ENCODE measurements around the gene HPS5. TPM values are rescaled to one million over a fixed set of nuclear protein-coding genes. Genes with fewer than 3 reads are reported as not detected.
A peak's percentile ranks its signal among the peaks of the same experiment; 100 is the strongest.
"Not testable (repeated sequence)": the region's sequence is repeated elsewhere in the genome, so short reads cannot be mapped to it uniquely, and the experiment has no call there.

Gene HPS5
- total RNA-seq = 13.5 TPM

GRCh38 chr11:18321969-18322711 is at the start of gene HPS5, which contains the start of gene GTF2H1:
Gene HPS5 (minus strand): TSS chr11:18322140. CDS start chr11:18317858, 4,282 bp downstream.
Gene GTF2H1 (plus strand): TSS chr11:18322567. CDS start chr11:18333075, 10,508 bp downstream.
- peak; percentile 97 for DNase-seq (ENCODE audit: low spot score)

- DNase-seq (ENCODE audit: low spot score) = no peak
Measured at GRCh38 chr11:18371279-18371678, 49.3 kb upstream of the HPS5 start.

GRCh38 chr11:18369398-18369797 is 47.5 kb upstream of the HPS5 start:
- no peak for DNase-seq (ENCODE audit: low spot score)

- DNase-seq (ENCODE audit: low spot score) = no peak
Measured at GRCh38 chr11:18368221-18368620, 46.3 kb upstream of the HPS5 start.

- no peak for DNase-seq (ENCODE audit: low spot score)
Measured at GRCh38 chr11:18367431-18367830, 45.5 kb upstream of the HPS5 start.

GRCh38 chr11:18366286-18366685 is 44.3 kb upstream of the HPS5 start:
- DNase-seq (ENCODE audit: low spot score) = no peak

- DNase-seq (ENCODE audit: low spot score) = no peak
Measured at GRCh38 chr11:18365741-18366140, 43.8 kb upstream of the HPS5 start.

- DNase-seq (ENCODE audit: low spot score) = no peak
Measured at GRCh38 chr11:18364495-18365073, 42.6 kb upstream of the HPS5 start.

- no peak for DNase-seq (ENCODE audit: low spot score)
Measured at GRCh38 chr11:18361154-18361553, 39.2 kb upstream of the HPS5 start.

- DNase-seq (ENCODE audit: low spot score) = no peak
Measured at GRCh38 chr11:18358646-18359045, 36.7 kb upstream of the HPS5 start.

- DNase-seq (ENCODE audit: low spot score) = no peak
Measured at GRCh38 chr11:18352581-18352980, 30.6 kb upstream of the HPS5 start.

GRCh38 chr11:18347471-18348125 is 25.7 kb upstream of the HPS5 start:
- DNase-seq (ENCODE audit: low spot score) = no peak

GRCh38 chr11:18332891-18333290 is 11.0 kb upstream of the HPS5 start:
- no peak for DNase-seq (ENCODE audit: low spot score)

GRCh38 chr11:18332302-18332701 is 10.4 kb upstream of the HPS5 start:
- no peak for DNase-seq (ENCODE audit: low spot score)

GRCh38 chr11:18330921-18331320 is 9.0 kb upstream of the HPS5 start:
- DNase-seq (ENCODE audit: low spot score) = no peak

GRCh38 chr11:18329196-18329870 is 7.4 kb upstream of the HPS5 start:
- no peak for DNase-seq (ENCODE audit: low spot score)

GRCh38 chr11:18324381-18324780 is 2.4 kb upstream of the HPS5 start:
- DNase-seq (ENCODE audit: low spot score) = no peak

- DNase-seq (ENCODE audit: low spot score) = not testable (repeated sequence)
Measured at GRCh38 chr11:18323881-18324280, 1.9 kb upstream of the HPS5 start.

GRCh38 chr11:18322818-18323570 is 1.1 kb upstream of the HPS5 start:
- DNase-seq (ENCODE audit: low spot score) = no peak

- DNase-seq (ENCODE audit: low spot score) = no peak
Measured at GRCh38 chr11:18321578-18321968, 367 bp downstream of the HPS5 start.

GRCh38 chr11:18320617-18321016 is 1.3 kb downstream of the HPS5 start:
- DNase-seq (ENCODE audit: low spot score) = no peak

- no peak for DNase-seq (ENCODE audit: low spot score)
Measured at GRCh38 chr11:18319914-18320313, 2.0 kb downstream of the HPS5 start.

Data from mucosa of gallbladder (tissue), 1 donor.